Myocyte (in vitro differentiated cells): ENCODE measurements around the gene CCS. TPM values are rescaled to one million over a fixed set of nuclear protein-coding genes. Genes with fewer than 3 reads are reported as not detected.
"Not testable (repeated sequence)": the region's sequence is repeated elsewhere in the genome, so short reads cannot be mapped to it uniquely, and the experiment has no call there.

Source experiments
- DNase-seq: peaks from one replicate; pipeline ENCODE4 v3.0.0-alpha.2; 2012; ENCODE audit warnings: low read depth
- polyA plus RNA-seq: library from polyadenylated mRNA; unstranded; fragments of >200 nt; gene quantifications from one replicate; pipeline ENCODE4 v1.2.1, GENCODE V29; 2012; ENCODE audit warnings: missing spikeins
- total RNA-seq: library from RNA; depleted of rRNA; stranded (reverse); fragments of >200 nt; gene quantifications from 2 replicates; pipeline ENCODE4 v1.2.3, GENCODE V29; 2014

CCS gene
- total RNA-seq = 25.8 and 26.1 TPM in 2 replicates
- polyA plus RNA-seq = 44.3 TPM

GRCh38 chr11:66592457-66593302 lies at the start of gene CCS, which contains the start of gene CCDC87:
TSS of gene CCS (plus strand) at chr11:66593185. CDS start at chr11:66593262, 77 bp downstream.
TSS of gene CCDC87 (minus strand) at chr11:66593063. CDS start at chr11:66593015, 48 bp downstream.
- DNase-seq = peak; percentile 94

- DNase-seq = no peak
These were observed 49.5 kb upstream of the CCS start for GRCh38 chr11:66543263-66544107.

- DNase-seq = not testable (repeated sequence)
These were observed 48.0 kb upstream of the CCS start for GRCh38 chr11:66544952-66545351.

- peak; percentile 99 for DNase-seq
These were observed 47.2 kb upstream of the CCS start, which contains the start of gene ZDHHC24 for GRCh38 chr11:66545701-66546367. TSS of gene ZDHHC24 (minus strand) at chr11:66546048. CDS start at chr11:66546003, 45 bp downstream.

- peak; percentile 53 for DNase-seq
These were observed 46.5 kb upstream of the CCS start, which contains the start of gene ACTN3 for GRCh38 chr11:66546368-66546965. TSS of gene ACTN3 (plus strand) at chr11:66546903. CDS start at chr11:66546938, 35 bp downstream.

- peak; percentile 38 for DNase-seq
These were observed 45.9 kb upstream of the CCS start for GRCh38 chr11:66546966-66547661.

GRCh38 chr11:66547662-66548009 lies 45.3 kb upstream of the CCS start:
- DNase-seq = peak; percentile 82

GRCh38 chr11:66548041-66548440 lies 44.9 kb upstream of the CCS start:
- peak; percentile 71 for DNase-seq

- DNase-seq = peak; percentile 50
These were observed 44.0 kb upstream of the CCS start for GRCh38 chr11:66548774-66549630.

- no peak for DNase-seq
These were observed 43.3 kb upstream of the CCS start for GRCh38 chr11:66549696-66550095.

GRCh38 chr11:66550887-66551286 lies 42.1 kb upstream of the CCS start:
- no peak for DNase-seq

GRCh38 chr11:66554602-66555001 lies 38.4 kb upstream of the CCS start:
- DNase-seq = no peak

GRCh38 chr11:66555416-66555815 lies 37.6 kb upstream of the CCS start:
- DNase-seq = no peak

- DNase-seq = no peak
These were observed 36.9 kb upstream of the CCS start for GRCh38 chr11:66556086-66556485.

- no peak for DNase-seq
These were observed 35.2 kb upstream of the CCS start for GRCh38 chr11:66557733-66558326.

GRCh38 chr11:66559142-66559865 lies 33.7 kb upstream of the CCS start:
- no peak for DNase-seq

GRCh38 chr11:66559866-66560676 lies 32.9 kb upstream of the CCS start:
- DNase-seq = no peak
